Hepatocyte (in vitro differentiated cells): ENCODE results near the gene COBL. TPM values are rescaled to one million over a fixed set of nuclear protein-coding genes. Genes with fewer than 3 reads are reported as not detected.

Experiments
- DNase-seq: peaks from one replicate; pipeline ENCODE4 v3.0.0-alpha.2; 2016; ENCODE audit warnings: low spot score
- H2AFZ ChIP-seq: fragments of 200-600 bp; sonication (generic); 2 replicates; pipeline ENCODE4 v1.6.0; 2016; ENCODE audit warnings: antibody characterized with exemption, mild to moderate bottlenecking
- H3K27ac ChIP-seq: fragments of 200-600 bp; sonication (generic); 2 replicates; pipeline ENCODE4 v1.5.1; 2016; ENCODE audit warnings: mild to moderate bottlenecking
- H3K27me3 ChIP-seq: fragments of 200-600 bp; sonication (generic); 2 replicates; pipeline ENCODE4 v1.6.1; 2016
- H3K36me3 ChIP-seq: fragments of 200-600 bp; sonication (generic); replicated peaks from 2 replicates; pipeline ENCODE4 v1.5.1; 2016; ENCODE audit warnings: low read depth; ENCODE audit not compliant: insufficient read depth
- H3K4me1 ChIP-seq: fragments of 200-600 bp; sonication (generic); 2 replicates; pipeline ENCODE4 v1.5.1; 2016; ENCODE audit warnings: mild to moderate bottlenecking, moderate library complexity; ENCODE audit not compliant: insufficient read depth
- H3K4me2 ChIP-seq: fragments of 200-600 bp; sonication (generic); 2 replicates; pipeline ENCODE4 v1.6.0; 2016
- H3K4me3 ChIP-seq: fragments of 200-600 bp; sonication (generic); 2 replicates; pipeline ENCODE4 v1.5.1; 2016; ENCODE audit warnings: mild to moderate bottlenecking
- H3K79me2 ChIP-seq: fragments of 200-600 bp; sonication (generic); 2 replicates; pipeline ENCODE4 v1.6.0; 2017; ENCODE audit warnings: mild to moderate bottlenecking
- H3K9me2 ChIP-seq: fragments of 200-600 bp; sonication (generic); replicated peaks from 2 replicates; pipeline ENCODE4 v1.6.0; 2017; ENCODE audit warnings: mild to moderate bottlenecking; ENCODE audit not compliant: insufficient read depth
- H3K9me3 ChIP-seq: fragments of 200-600 bp; sonication (generic); 2 replicates; pipeline ENCODE4 v1.5.1; 2016; ENCODE audit warnings: low read depth, mild to moderate bottlenecking
- H4K20me1 ChIP-seq: fragments of 200-600 bp; sonication (generic); 2 replicates; pipeline ENCODE4 v1.6.0; 2016; ENCODE audit warnings: mild to moderate bottlenecking; ENCODE audit not compliant: insufficient read depth, poor library complexity, severe bottlenecking
- EZH2 ChIP-seq: fragments of 200-600 bp; sonication (generic); IDR thresholded peaks from 2 replicates; pipeline ENCODE4 v1.6.1; 2016; ENCODE audit warnings: antibody characterized with exemption, mild to moderate bottlenecking, borderline replicate concordance
- EZH2phosphoT487 ChIP-seq: fragments of 200-600 bp; sonication (generic); IDR thresholded peaks from one replicate; pipeline ENCODE4 v1.6.1; 2018; ENCODE audit warnings: antibody characterized with exemption, mild to moderate bottlenecking, low read depth, moderate library complexity; ENCODE audit not compliant: unreplicated experiment, severe bottlenecking
- WGBS: methylation state at CpG from one replicate; pipeline ENCODE4 v1.1.6; 2016; ENCODE audit warnings: low lambda C conversion rate; ENCODE audit errors: missing lambda C conversion rate; 5-methylcytosine and 5-hydroxymethylcytosine counted together
- polyA plus RNA-seq: library from polyadenylated mRNA; unstranded; fragments of >200 nt; fragmentation: Nextera tagmentation; extraction: Ambion mirVana; gene quantifications from 2 replicates; pipeline ENCODE4 v1.2.1, GENCODE V29; 2016
- total RNA-seq: library from RNA; depleted of rRNA; stranded (reverse); fragments of >200 nt; gene quantifications from 2 replicates; pipeline ENCODE4 v1.2.3, GENCODE V29; 2014
- TF ChIP-seq, protein P1 (sequence below): fragments of 200-600 bp; sonication (generic); IDR thresholded peaks from 2 replicates; pipeline ENCODE4 v1.5.1; 2016; ENCODE audit warnings: antibody characterized with exemption, mild to moderate bottlenecking; ENCODE audit not compliant: poor library complexity

COBL gene
- total and polyA plus RNA-seq, 2 experiments from 2014 or later: 7.8 to 20.5 TPM

DNA sequence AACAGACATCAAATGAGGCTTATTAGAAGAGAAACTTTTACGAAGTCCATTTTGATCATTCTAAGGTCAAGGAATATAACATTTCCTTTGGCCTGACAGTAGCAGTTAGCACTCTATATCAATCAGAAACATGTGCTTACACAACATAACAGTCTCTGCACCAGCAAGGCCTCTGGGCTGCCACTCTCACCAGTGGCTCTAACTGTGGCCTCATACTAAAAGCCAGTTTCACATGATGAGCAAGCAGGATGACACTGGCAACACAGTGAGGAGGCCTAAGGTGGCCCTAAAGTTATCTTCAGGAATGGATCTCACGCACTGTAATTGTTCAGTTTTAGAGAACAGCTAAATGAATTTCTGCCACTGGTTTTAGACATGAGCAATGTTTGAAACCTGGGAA, 126.8 kb downstream of the COBL start:
- no peaks in the 10 kb centered on the region for H3K36me3 ChIP-seq
- TF ChIP-seq, protein P1, sequence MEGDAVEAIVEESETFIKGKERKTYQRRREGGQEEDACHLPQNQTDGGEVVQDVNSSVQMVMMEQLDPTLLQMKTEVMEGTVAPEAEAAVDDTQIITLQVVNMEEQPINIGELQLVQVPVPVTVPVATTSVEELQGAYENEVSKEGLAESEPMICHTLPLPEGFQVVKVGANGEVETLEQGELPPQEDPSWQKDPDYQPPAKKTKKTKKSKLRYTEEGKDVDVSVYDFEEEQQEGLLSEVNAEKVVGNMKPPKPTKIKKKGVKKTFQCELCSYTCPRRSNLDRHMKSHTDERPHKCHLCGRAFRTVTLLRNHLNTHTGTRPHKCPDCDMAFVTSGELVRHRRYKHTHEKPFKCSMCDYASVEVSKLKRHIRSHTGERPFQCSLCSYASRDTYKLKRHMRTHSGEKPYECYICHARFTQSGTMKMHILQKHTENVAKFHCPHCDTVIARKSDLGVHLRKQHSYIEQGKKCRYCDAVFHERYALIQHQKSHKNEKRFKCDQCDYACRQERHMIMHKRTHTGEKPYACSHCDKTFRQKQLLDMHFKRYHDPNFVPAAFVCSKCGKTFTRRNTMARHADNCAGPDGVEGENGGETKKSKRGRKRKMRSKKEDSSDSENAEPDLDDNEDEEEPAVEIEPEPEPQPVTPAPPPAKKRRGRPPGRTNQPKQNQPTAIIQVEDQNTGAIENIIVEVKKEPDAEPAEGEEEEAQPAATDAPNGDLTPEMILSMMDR: no peak
- no peak for TF ChIP-seq EZH2phosphoT487
- no peak for TF ChIP-seq EZH2
- no peaks in the 10 kb centered on the region for H3K9me3 ChIP-seq
- no peak overlapping the region for H2AFZ ChIP-seq
- no peaks in the 10 kb centered on the region for H3K79me2 ChIP-seq
- H3K4me3 ChIP-seq: no peak overlapping the region
- WGBS: 93% methylated on average over 2 of the region's 2 CpGs
- H3K27me3 ChIP-seq: no peaks in the 10 kb centered on the region
- no peak overlapping the region for H3K4me2 ChIP-seq
- H4K20me1 ChIP-seq: no peaks in the 10 kb centered on the region
- H3K9me2 ChIP-seq: no peaks in the 10 kb centered on the region
- no peak for DNase-seq
- H3K27ac ChIP-seq: no peak overlapping the region
- H3K4me1 ChIP-seq: peaks cover 3% of the 10 kb centered on the region

DNA sequence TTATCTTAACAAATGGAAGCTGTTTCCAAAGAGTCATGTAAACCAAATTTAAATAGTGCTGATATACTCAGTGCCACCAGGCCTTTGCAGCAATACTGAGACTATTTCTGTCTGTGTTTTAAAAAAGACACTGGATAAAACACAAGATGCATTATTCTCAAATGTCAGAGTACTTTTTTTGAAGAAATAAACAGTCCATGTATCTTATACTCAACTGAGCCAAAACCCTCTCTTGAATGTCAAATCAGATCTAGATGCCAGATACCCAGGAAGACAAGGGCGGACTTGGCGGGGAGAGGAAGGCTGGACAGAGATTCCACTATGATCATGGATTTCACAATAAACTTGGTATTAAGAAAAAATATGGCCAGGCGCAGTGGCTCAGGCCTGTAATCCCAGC, 127.6 kb downstream of the COBL start:
- no peak for DNase-seq
- Histone ChIP-seq H3K4me2 (no peak overlapping the region), H3K4me3 (no peak overlapping the region), H3K27me3 (no peaks in the 10 kb centered on the region), H2AFZ (no peak overlapping the region), H4K20me1 (no peaks in the 10 kb centered on the region), H3K36me3 (no peaks in the 10 kb centered on the region), H3K27ac (no peak overlapping the region), H3K9me3 (no peaks in the 10 kb centered on the region), H3K79me2 (no peaks in the 10 kb centered on the region), H3K4me1 (peaks cover 3% of the 10 kb centered on the region), H3K9me2 (no peaks in the 10 kb centered on the region)
- WGBS: 93% methylated on average over 3 of the region's 3 CpGs
- TF ChIP-seq, protein P1: no peak
- TF ChIP-seq EZH2phosphoT487 (no peak), EZH2 (no peak)

DNA sequence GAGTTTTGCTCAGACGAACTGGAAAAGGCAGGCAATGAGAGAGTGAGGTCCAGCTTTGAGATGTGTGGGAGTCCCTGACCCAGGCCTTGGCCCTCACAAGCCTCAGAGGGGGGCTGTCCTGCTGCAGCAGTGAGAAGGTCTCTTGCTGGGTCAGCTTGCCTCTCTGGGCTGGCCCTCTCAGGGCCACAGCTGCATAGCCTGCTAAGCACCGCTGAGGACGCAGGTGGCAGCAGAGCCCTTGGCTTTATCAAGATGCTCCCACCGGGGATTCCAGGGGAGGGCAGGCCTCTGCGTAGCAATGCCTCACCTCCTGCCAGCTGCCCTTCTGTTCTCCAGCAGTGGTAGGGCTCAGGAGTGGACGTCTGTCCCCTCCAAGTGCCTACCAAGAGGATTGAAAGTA, 128.7 kb downstream of the COBL start:
- H3K4me3 ChIP-seq: no peak overlapping the region
- H3K27me3 ChIP-seq: no peaks in the 10 kb centered on the region
- TF ChIP-seq EZH2 (no peak), EZH2phosphoT487 (no peak)
- TF ChIP-seq, protein P1: peak; percentile 28
- no peak overlapping the region for H3K4me2 ChIP-seq
- no peak overlapping the region for H2AFZ ChIP-seq
- no peaks in the 10 kb centered on the region for H3K9me2 ChIP-seq
- H3K36me3 ChIP-seq: no peaks in the 10 kb centered on the region
- WGBS: 47% methylated on average over 6 of the region's 6 CpGs
- H3K4me1 ChIP-seq: peaks cover 3% of the 10 kb centered on the region
- no peak overlapping the region for H3K27ac ChIP-seq
- no peaks in the 10 kb centered on the region for H3K9me3 ChIP-seq
- H4K20me1 ChIP-seq: no peaks in the 10 kb centered on the region
- no peaks in the 10 kb centered on the region for H3K79me2 ChIP-seq
- DNase-seq: peak; percentile 59

DNA sequence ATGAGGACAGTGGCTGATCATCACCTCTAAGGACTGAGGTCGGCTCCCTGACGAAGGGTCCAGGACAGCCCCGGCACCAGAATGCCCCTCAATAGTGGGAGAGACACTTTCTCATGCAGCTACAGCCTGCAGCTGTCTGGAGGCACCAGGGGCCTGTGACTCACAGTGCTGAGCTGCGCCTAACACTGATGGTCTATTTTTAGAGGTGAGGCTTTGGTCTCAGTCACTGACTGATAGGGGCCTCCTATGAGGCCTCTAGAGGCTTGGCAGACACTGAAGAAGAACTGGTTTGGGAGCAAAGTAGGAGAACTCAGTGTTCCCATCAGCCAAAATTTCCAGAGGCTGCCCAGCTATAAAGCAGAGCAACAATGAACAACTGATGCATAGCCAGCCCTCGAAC, 130.1 kb downstream of the COBL start:
- peak; percentile 49 for DNase-seq
- H2AFZ ChIP-seq: no peak overlapping the region
- no peak for TF ChIP-seq EZH2
- H3K4me2 ChIP-seq: peak overlapping the region; percentile 38
- H4K20me1 ChIP-seq: no peaks in the 10 kb centered on the region
- H3K27me3 ChIP-seq: no peaks in the 10 kb centered on the region
- H3K9me3 ChIP-seq: no peaks in the 10 kb centered on the region
- H3K36me3 ChIP-seq: no peaks in the 10 kb centered on the region
- H3K4me3 ChIP-seq: no peak overlapping the region
- no peaks in the 10 kb centered on the region for H3K79me2 ChIP-seq
- H3K9me2 ChIP-seq: no peaks in the 10 kb centered on the region
- 72% methylated on average over 5 of the region's 5 CpGs for WGBS
- no peak overlapping the region for H3K27ac ChIP-seq
- peaks cover 3% of the 10 kb centered on the region for H3K4me1 ChIP-seq
